Loucy (cell line): Measurements from ENCODE around the gene RPL11.
A peak's percentile ranks its signal among the peaks of the same experiment; 100 is the strongest.

Source experiments
- H2AFZ ChIP-seq: fragments of 200-600 bp; sonication (generic); 2 replicates; pipeline ENCODE4 v1.6.0; 2016; ENCODE audit warnings: antibody characterized with exemption, mild to moderate bottlenecking, low read length, moderate library complexity
- H3F3A ChIP-seq: fragments of 200-600 bp; 2 replicates; pipeline ENCODE4 v1.6.0; 2016; ENCODE audit warnings: antibody characterized with exemption, low read depth, mild to moderate bottlenecking
- H3K27me3 ChIP-seq: fragments of 200-600 bp; sonication (generic); 2 replicates; pipeline ENCODE4 v1.6.1; 2014; ENCODE audit warnings: low read length, mild to moderate bottlenecking; ENCODE audit not compliant: insufficient read depth, poor library complexity, severe bottlenecking
- H3K36me3 ChIP-seq: fragments of 200-600 bp; sonication (generic); 2 replicates; pipeline ENCODE4 v1.6.1; 2016; ENCODE audit warnings: low read length; ENCODE audit not compliant: insufficient read depth
- H3K4me1 ChIP-seq: fragments of 200-600 bp; sonication (generic); 2 replicates; pipeline ENCODE4 v1.5.1; 2014; ENCODE audit warnings: low read length, mild to moderate bottlenecking; ENCODE audit not compliant: insufficient read depth, poor library complexity, severe bottlenecking
- H3K4me2 ChIP-seq: fragments of 200-600 bp; sonication (generic); 2 replicates; pipeline ENCODE4 v1.6.0; 2014; ENCODE audit warnings: antibody characterized with exemption, low read length, low read depth, mild to moderate bottlenecking; ENCODE audit not compliant: poor library complexity, severe bottlenecking
- H3K4me3 ChIP-seq: fragments of 200-600 bp; sonication (generic); 2 replicates; pipeline ENCODE4 v1.5.1; 2014; ENCODE audit warnings: low read length, mild to moderate bottlenecking, mixed read lengths; ENCODE audit not compliant: poor library complexity, severe bottlenecking
- H3K79me2 ChIP-seq: fragments of 200-600 bp; sonication (generic); 2 replicates; pipeline ENCODE4 v1.6.1; 2014; ENCODE audit warnings: low read length; ENCODE audit not compliant: insufficient read depth
- H3K9ac ChIP-seq: fragments of 200-600 bp; sonication (generic); 2 replicates; pipeline ENCODE4 v1.6.0; 2014; ENCODE audit warnings: mild to moderate bottlenecking, low read depth, low read length, moderate library complexity; ENCODE audit not compliant: poor library complexity, severe bottlenecking
- H3K9me2 ChIP-seq: fragments of 200-600 bp; sonication (generic); replicated peaks from 2 replicates; pipeline ENCODE4 v1.6.1; 2016; ENCODE audit warnings: low read depth, low read length, mixed read lengths
- H3K9me3 ChIP-seq: fragments of 200-600 bp; sonication (generic); 2 replicates; pipeline ENCODE4 v1.6.1; 2014; ENCODE audit warnings: mild to moderate bottlenecking, antibody characterized with exemption, low read length, low read depth; ENCODE audit not compliant: insufficient read depth
- H4K20me1 ChIP-seq: fragments of 200-600 bp; sonication (generic); 2 replicates; pipeline ENCODE4 v1.6.0; 2014; ENCODE audit warnings: antibody characterized with exemption, low read length, mild to moderate bottlenecking; ENCODE audit not compliant: insufficient read depth, poor library complexity, severe bottlenecking
- EZH2phosphoT487 ChIP-seq: fragments of 200-600 bp; IDR thresholded peaks from 2 replicates; pipeline ENCODE4 v1.6.1; 2018; ENCODE audit warnings: antibody characterized with exemption, mild to moderate bottlenecking, moderate library complexity, borderline replicate concordance
- TF ChIP-seq, protein P1 (sequence below): fragments of 200-600 bp; sonication (generic); conservative IDR thresholded peaks from 2 replicates; pipeline ENCODE4 v1.5.1; 2014; ENCODE audit warnings: mild to moderate bottlenecking, antibody characterized with exemption, low read length

Gene RPL11

DNA sequence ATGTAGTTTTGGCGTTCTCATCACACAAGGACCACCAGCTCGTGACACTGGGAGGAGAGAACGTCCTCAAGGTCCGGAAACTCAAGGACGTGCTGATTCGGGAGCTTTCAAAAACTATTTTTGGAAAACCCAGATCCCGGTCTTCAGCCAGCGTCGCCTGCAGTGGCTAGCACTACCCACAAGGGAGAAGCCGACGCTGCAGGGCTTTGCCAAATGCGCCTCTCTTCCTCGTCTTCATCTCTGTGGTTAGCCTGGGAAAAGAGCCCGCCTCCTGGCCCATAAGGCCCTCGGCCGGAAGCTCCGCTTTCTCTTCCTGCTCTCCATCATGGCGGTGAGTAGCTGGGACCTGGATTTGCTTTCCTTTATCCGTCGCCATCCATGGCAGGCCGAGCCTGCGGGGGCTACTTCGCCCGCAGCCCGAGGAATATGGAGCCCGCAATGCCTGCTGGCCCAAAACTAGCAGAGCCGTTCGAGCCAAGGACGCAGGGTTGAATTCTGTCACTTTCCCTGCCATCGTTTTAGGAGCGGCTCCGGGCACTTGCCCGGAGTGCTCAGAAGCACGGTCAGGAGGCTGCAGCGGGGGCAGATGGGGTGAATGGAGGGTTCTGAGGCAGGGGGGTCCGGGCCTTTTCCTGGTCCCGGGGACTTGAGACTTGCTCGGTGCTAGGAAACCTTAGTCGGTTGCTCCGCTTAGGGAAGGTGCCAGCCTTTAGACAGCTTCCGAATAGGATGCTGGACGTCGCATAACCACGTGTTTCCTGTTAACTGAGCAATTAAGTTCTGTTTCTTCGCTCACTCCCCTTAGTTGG, at the start of gene RPL11:
Gene RPL11, plus strand, starts transcription at position 308 of the 809 bp plus-strand sequence. Its CDS starts 18 bp downstream, at position 326.
- peaks cover 38% of the 10 kb centered on the region; the same call in 1 of the 2 replicates for H3K36me3 ChIP-seq
- peaks cover 8% of the 10 kb centered on the region for H3K27me3 ChIP-seq
- peak within 1 kb of the TSS; percentile 83 for H3K4me2 ChIP-seq
- H3F3A ChIP-seq = no peaks in the 10 kb centered on the region
- H3K79me2 ChIP-seq = peaks cover 52% of the 10 kb centered on the region
- no peaks in the 10 kb centered on the region for H3K9me3 ChIP-seq
- H4K20me1 ChIP-seq = peaks cover 51% of the 10 kb centered on the region
- peaks cover 39% of the 10 kb centered on the region for H3K4me1 ChIP-seq
- no peaks in the 10 kb centered on the region for H3K9me2 ChIP-seq
- H3K4me3 ChIP-seq = peak within 1 kb of the TSS; percentile 86
- no peak for TF ChIP-seq EZH2phosphoT487
- TF ChIP-seq, protein P1, sequence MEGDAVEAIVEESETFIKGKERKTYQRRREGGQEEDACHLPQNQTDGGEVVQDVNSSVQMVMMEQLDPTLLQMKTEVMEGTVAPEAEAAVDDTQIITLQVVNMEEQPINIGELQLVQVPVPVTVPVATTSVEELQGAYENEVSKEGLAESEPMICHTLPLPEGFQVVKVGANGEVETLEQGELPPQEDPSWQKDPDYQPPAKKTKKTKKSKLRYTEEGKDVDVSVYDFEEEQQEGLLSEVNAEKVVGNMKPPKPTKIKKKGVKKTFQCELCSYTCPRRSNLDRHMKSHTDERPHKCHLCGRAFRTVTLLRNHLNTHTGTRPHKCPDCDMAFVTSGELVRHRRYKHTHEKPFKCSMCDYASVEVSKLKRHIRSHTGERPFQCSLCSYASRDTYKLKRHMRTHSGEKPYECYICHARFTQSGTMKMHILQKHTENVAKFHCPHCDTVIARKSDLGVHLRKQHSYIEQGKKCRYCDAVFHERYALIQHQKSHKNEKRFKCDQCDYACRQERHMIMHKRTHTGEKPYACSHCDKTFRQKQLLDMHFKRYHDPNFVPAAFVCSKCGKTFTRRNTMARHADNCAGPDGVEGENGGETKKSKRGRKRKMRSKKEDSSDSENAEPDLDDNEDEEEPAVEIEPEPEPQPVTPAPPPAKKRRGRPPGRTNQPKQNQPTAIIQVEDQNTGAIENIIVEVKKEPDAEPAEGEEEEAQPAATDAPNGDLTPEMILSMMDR = peak; percentile 71
- peak within 1 kb of the TSS; percentile 89; the same call in 1 of the 2 replicates for H2AFZ ChIP-seq
- peak within 1 kb of the TSS; percentile 92 for H3K9ac ChIP-seq

- H3K9me3 ChIP-seq = no peaks in the 10 kb centered on the region
- H3K4me3 ChIP-seq = no peak overlapping the region
- no peak overlapping the region for H3K9ac ChIP-seq
- no peaks in the 10 kb centered on the region for H4K20me1 ChIP-seq
- H3K9me2 ChIP-seq = no peaks in the 10 kb centered on the region
- no peak for TF ChIP-seq EZH2phosphoT487
- TF ChIP-seq, protein P1 = no peak
- H3K79me2 ChIP-seq = no peaks in the 10 kb centered on the region
- no peaks in the 10 kb centered on the region for H3F3A ChIP-seq
- no peak overlapping the region for H2AFZ ChIP-seq
- H3K27me3 ChIP-seq = no peaks in the 10 kb centered on the region
- no peaks in the 10 kb centered on the region for H3K4me1 ChIP-seq
- no peak overlapping the region for H3K4me2 ChIP-seq
- H3K36me3 ChIP-seq = no peaks in the 10 kb centered on the region
Observed at GRCh38 chr1:23643736-23644554, 47.7 kb upstream of the RPL11 start.

DNA sequence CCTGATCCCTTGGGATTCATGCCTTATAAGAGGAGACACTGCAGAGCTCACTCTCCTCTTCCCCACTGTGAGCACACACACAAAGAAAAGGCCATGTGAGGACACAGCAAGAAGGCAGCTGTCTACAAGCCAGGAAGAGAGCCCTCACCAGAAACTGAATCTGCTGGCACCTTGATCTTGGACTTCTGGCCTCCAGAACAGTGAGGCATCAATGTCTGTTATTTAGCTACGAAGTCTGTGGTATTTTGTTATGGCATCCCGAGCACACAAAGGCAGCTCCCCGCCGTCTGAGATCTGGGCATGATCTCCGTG, 47.1 kb upstream of the RPL11 start:
- Histone ChIP-seq H3K4me3 (no peak overlapping the region), H3K27me3 (no peaks in the 10 kb centered on the region), H4K20me1 (no peaks in the 10 kb centered on the region), H3K9me3 (no peaks in the 10 kb centered on the region), H3K36me3 (no peaks in the 10 kb centered on the region), H3K9ac (no peak overlapping the region), H3F3A (no peaks in the 10 kb centered on the region), H2AFZ (no peak overlapping the region), H3K9me2 (no peaks in the 10 kb centered on the region), H3K4me2 (no peak overlapping the region), H3K4me1 (no peaks in the 10 kb centered on the region), H3K79me2 (no peaks in the 10 kb centered on the region)
- TF ChIP-seq EZH2phosphoT487 = no peak
- TF ChIP-seq, protein P1 = no peak
